SK-N-SH (cell line): ENCODE measurements around the gene ISL1. TPM values are rescaled to one million over a fixed set of nuclear protein-coding genes. Genes with fewer than 3 reads are reported as not detected.

Experiments used
- CTCF ChIA-PET: fragments of 300-600, 350-600 bp; formaldehyde crosslinking; extraction: SDS; loops from one replicate; lab custom pipeline; 2021; lab: Yijun Ruan, JAX
- POLR2A ChIA-PET: fragments of 350-600 bp; sonication (Branson Sonifier 250); formaldehyde crosslinking; extraction: SDS; loops from one replicate; lab custom pipeline; 2020; ENCODE audit warnings: antibody characterized with exemption, inconsistent platforms; lab: Yijun Ruan, JAX
- DNase-seq: peaks from one replicate; pipeline ENCODE4 v3.0.0; 2012
- H2AFZ ChIP-seq: fragments of 200-600 bp; sonication (generic); 2 replicates; pipeline ENCODE4 v1.8.1; 2016; ENCODE audit warnings: antibody characterized with exemption, mild to moderate bottlenecking, low read depth
- H3F3A ChIP-seq: fragments of 200-600 bp; sonication (generic); replicated peaks from 2 replicates; pipeline ENCODE3; 2016; ENCODE audit warnings: antibody characterized with exemption, mild to moderate bottlenecking; ENCODE audit not compliant: insufficient read depth
- H3K27ac ChIP-seq, 2 experiments: fragments of 200-500 bp in 1 of 2; fragments of 200-600 bp in 1 of 2; sonication (Bioruptor generic) in 1 of 2; sonication (generic), shearing (Covaris generic) in 1 of 2; 2 replicates each; pipeline versions ENCODE4 v1.5.1 to v1.6.1; 2014 to 2016; ENCODE audit warnings: low read depth in 2 of 2, inconsistent platforms in 1 of 2, low read length in 1 of 2, mild to moderate bottlenecking in 1 of 2, mixed read lengths in 1 of 2
- H3K27me3 ChIP-seq: fragments of 200-600 bp; sonication (generic), shearing (Covaris generic); 2 replicates; pipeline ENCODE4 v1.6.1; 2016; ENCODE audit warnings: mixed run types; ENCODE audit not compliant: insufficient read depth
- H3K36me3 ChIP-seq, 2 experiments: fragments of 200-500 bp in 1 of 2; fragments of 200-600 bp in 1 of 2; sonication (Bioruptor generic) in 1 of 2; sonication (generic) in 1 of 2; replicated peaks in 1 of 2; 2 replicates each; pipeline versions ENCODE3 to v1.5.1; 2014 to 2016; ENCODE audit warnings: low read length in 1 of 2, mild to moderate bottlenecking in 1 of 2; ENCODE audit not compliant: insufficient read depth in 2 of 2, control insufficient read depth in 1 of 2
- H3K4me1 ChIP-seq, 2 experiments: fragments of 200-500 bp in 1 of 2; fragments of 200-600 bp in 1 of 2; sonication (Bioruptor generic) in 1 of 2; sonication (generic), shearing (Covaris generic) in 1 of 2; 2 replicates each; pipeline versions ENCODE4 v1.5.1 to v1.6.1; 2014 to 2016; ENCODE audit warnings: low read depth in 1 of 2, low read length in 1 of 2, mixed run types in 1 of 2; ENCODE audit not compliant: insufficient read depth in 2 of 2, control insufficient read depth in 1 of 2
- H3K4me2 ChIP-seq: fragments of 200-600 bp; sonication (generic), shearing (Covaris generic); 2 replicates; pipeline ENCODE4 v1.6.1; 2017; ENCODE audit warnings: mixed run types
- H3K4me3 ChIP-seq, 2 experiments: fragments of 200-500 bp in 1 of 2; fragments of 200-600 bp in 1 of 2; sonication (Bioruptor generic) in 1 of 2; sonication (generic), shearing (Covaris generic) in 1 of 2; 2 replicates each; pipeline versions ENCODE4 v1.5.1 to v1.8.1; 2014 to 2016; ENCODE audit warnings: low read depth in 2 of 2, inconsistent platforms in 1 of 2, low read length in 1 of 2, mild to moderate bottlenecking in 1 of 2, mixed read lengths in 1 of 2, moderate library complexity in 1 of 2
- H3K79me2 ChIP-seq: fragments of 200-600 bp; sonication (generic); 2 replicates; pipeline ENCODE4 v1.8.1; 2017; ENCODE audit warnings: mild to moderate bottlenecking; ENCODE audit not compliant: insufficient read depth
- H3K9ac ChIP-seq: fragments of 200-600 bp; sonication (generic); 2 replicates; pipeline ENCODE4 v1.6.1; 2017; ENCODE audit warnings: mixed run types
- H3K9me2 ChIP-seq: fragments of 200-600 bp; sonication (generic); 2 replicates; pipeline ENCODE4 v1.6.1; 2017; ENCODE audit warnings: mixed run types
- H3K9me3 ChIP-seq: fragments of 200-600 bp; sonication (generic); 2 replicates; pipeline ENCODE4 v1.6.1; 2017; ENCODE audit warnings: mixed run types, mild to moderate bottlenecking, moderate library complexity
- H4K20me1 ChIP-seq: fragments of 200-600 bp; sonication (generic); 2 replicates; pipeline ENCODE4 v1.6.1; 2017; ENCODE audit warnings: mild to moderate bottlenecking, mixed run types; ENCODE audit not compliant: insufficient read depth
- CHD2 ChIP-seq: fragments of 150-350 bp; IDR thresholded peaks from 2 replicates; pipeline ENCODE4 v1.6.1; 2018; ENCODE audit warnings: low read length; ENCODE audit not compliant: partially characterized antibody
- FOXJ3 ChIP-seq: sonication (generic); formaldehyde crosslinking; IDR thresholded peaks from 2 replicates; pipeline ENCODE4 v1.5.1; 2020; ENCODE audit warnings: mild to moderate bottlenecking, missing genetic modification reagents
- GATA2 ChIP-seq: sonication (generic); formaldehyde crosslinking; IDR thresholded peaks from 2 replicates; pipeline ENCODE4 v1.5.0; 2020; ENCODE audit warnings: mild to moderate bottlenecking, missing genetic modification reagents
- JUND ChIP-seq: IDR thresholded peaks from 2 replicates; pipeline ENCODE4 v1.4.0; 2012
- MXI1 ChIP-seq: IDR thresholded peaks from 2 replicates; pipeline ENCODE4 v1.6.1; 2012; ENCODE audit warnings: mild to moderate bottlenecking, low read depth, low read length, improper control_type of control experiment
- RAD21 ChIP-seq: IDR thresholded peaks from 2 replicates; pipeline ENCODE4 v1.6.1; 2012; ENCODE audit warnings: mild to moderate bottlenecking, low read length
- RCOR1 ChIP-seq: fragments of 150-350 bp; IDR thresholded peaks from 2 replicates; pipeline ENCODE4 v1.6.1; 2017; ENCODE audit warnings: antibody characterized with exemption, low read length
- RXRA ChIP-seq: IDR thresholded peaks from 2 replicates; pipeline ENCODE4 v1.4.0; 2012; ENCODE audit warnings: low read depth, mild to moderate bottlenecking, borderline replicate concordance
- SIN3A ChIP-seq: IDR thresholded peaks from 2 replicates; pipeline ENCODE4 v1.6.1; 2012; ENCODE audit warnings: low read depth, mild to moderate bottlenecking, low read length, moderate library complexity, borderline replicate concordance
- TCF12 ChIP-seq: IDR thresholded peaks from 2 replicates; pipeline ENCODE4 v1.4.0; 2012
- TEAD4 ChIP-seq: IDR thresholded peaks from 2 replicates; pipeline ENCODE4 v1.4.0; 2012; ENCODE audit warnings: mild to moderate bottlenecking, borderline replicate concordance; ENCODE audit not compliant: insufficient read depth
- WGBS: methylation state at CpG from one replicate; pipeline ENCODE4 v1.1.6; 2017; ENCODE audit warnings: low lambda C conversion rate; 5-methylcytosine and 5-hydroxymethylcytosine counted together
- polyA plus RNA-seq, 3 experiments: library from polyadenylated mRNA; depleted of rRNA; stranded (reverse); fragments of >200 nt; gene quantifications; 2 replicates each; pipeline ENCODE4 v1.2.3, GENCODE V29; 2012
- TF ChIP-seq, protein P1 (sequence below): IDR thresholded peaks from 2 replicates; pipeline ENCODE4; 2012
- TF ChIP-seq, protein P2 (sequence below): IDR thresholded peaks from 2 replicates; pipeline ENCODE4 v1.4.0; 2012; ENCODE audit warnings: low read depth, borderline replicate concordance
- TF ChIP-seq, protein P3 (sequence below): IDR thresholded peaks from 2 replicates; pipeline ENCODE4 v1.4.0; 2012; ENCODE audit warnings: low read depth
- TF ChIP-seq, protein P4 (sequence below): IDR thresholded peaks from 2 replicates; pipeline ENCODE4 v1.4.0; 2012; ENCODE audit warnings: low read depth, borderline replicate concordance

The ISL1 gene
- polyA plus RNA-seq, 1 of the 3 experiments (the other 2 are of a cell fraction), result 15.2 TPM

DNA sequence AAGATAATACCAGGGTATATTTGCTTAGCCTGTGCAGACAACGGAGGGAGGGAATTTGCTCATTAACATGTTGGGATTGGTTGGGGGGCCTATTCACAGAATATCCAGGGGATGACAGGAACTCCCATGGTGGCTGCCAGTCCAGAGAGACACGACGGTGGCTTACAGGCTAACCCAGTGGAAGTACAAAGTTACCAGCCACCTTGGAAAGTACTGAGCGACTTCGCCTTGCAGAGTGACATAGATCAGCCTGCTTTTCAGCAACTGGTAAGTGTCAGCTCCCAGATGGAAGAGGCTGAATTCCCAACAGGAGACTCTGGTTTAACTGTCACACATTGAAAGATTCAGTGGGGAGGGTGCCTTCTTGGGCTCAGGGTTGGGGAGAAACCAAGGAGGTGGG, 7.9 kb downstream of the ISL1 start:
- Histone ChIP-seq H3K9ac (peak overlapping the region; percentile 63; the same call in 1 of the 2 replicates), H3K9me3 (no peaks in the 10 kb centered on the region), H3K4me3 (peak overlapping the region; percentile 63 to 83), H3K9me2 (no peaks in the 10 kb centered on the region), H3K79me2 (peaks cover 91% of the 10 kb centered on the region), H3K4me1 (peaks cover 9 to 33% of the 10 kb centered on the region in 2 experiments; a peak in 3 of 4 replicates), H3K27me3 (no peaks in the 10 kb centered on the region), H3F3A (peaks cover 16% of the 10 kb centered on the region), H4K20me1 (no peaks in the 10 kb centered on the region), H2AFZ (no peak overlapping the region), H3K27ac (peak overlapping the region; percentile 62 to 100), H3K4me2 (peak overlapping the region; percentile 85; the same call in 1 of the 2 replicates), H3K36me3 (peaks cover 16 to 66% of the 10 kb centered on the region in 2 experiments)
- ChIA-PET CTCF (interaction anchor here (1.0 to 1.8 kb wide), 4 partner anchors 10 to 596 kb away, joined by 3 to 4 read pairs (median 4); no protein-coding TSS in a partner anchor), POLR2A (interaction anchor here (0.7 to 7.0 kb wide), 11 partner anchors 8 to 605 kb away, joined by 3 to 48 read pairs (median 3); partner anchors contain the start of gene ISL1)
- no peak for DNase-seq
- TF ChIP-seq GATA2 (CRISPR knock-in tag) (0 out of 2 replicates have a peak, but pooled peaks have one; percentile 23), JUND (no peak), TCF12 (no peak), SIN3A (peak; percentile 28; the same call in 1 of the 2 replicates)
- 5% methylated on average over 4 of the region's 5 CpGs for WGBS

DNA sequence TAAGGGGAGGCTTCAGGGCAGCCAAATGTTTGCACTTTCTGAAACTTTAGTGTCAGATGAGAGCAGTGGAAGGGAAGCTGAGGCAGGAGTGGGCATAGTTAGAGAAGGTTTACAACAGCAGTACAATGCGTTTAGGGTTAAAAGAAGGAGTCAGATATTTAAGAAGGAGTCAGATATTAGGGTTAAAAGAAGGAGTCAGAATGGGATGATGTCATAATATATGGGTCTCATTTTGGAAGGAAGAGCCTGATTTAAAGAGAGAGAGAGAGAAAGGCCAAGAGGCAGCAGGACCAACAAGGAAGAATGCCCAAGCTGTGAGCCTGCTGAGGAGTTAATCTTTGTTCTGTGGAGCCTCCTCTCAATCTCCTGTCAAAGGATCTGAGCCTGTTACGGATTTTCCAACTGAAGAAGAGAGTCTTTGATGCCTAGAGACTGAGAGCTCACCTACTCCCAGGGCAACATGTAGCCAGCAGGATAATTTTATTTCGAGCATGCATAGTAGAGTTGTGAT, 9.5 kb downstream of the ISL1 start:
- H3K79me2 ChIP-seq, result peaks cover 76% of the 10 kb centered on the region
- CTCF ChIA-PET, result interaction anchor here (0.7 to 4.7 kb wide), 7 partner anchors 13 to 615 kb away, joined by 3 to 30 read pairs (median 3); no protein-coding TSS in a partner anchor
- WGBS, result 4% methylated on average over 3 of the region's 3 CpGs
- POLR2A ChIA-PET, result interaction anchor here (0.9 to 7.0 kb wide), 6 partner anchors 10 to 594 kb away, joined by 4 to 48 read pairs (median 4); partner anchors contain the start of gene ISL1
- H3K9me3 ChIP-seq, result no peaks in the 10 kb centered on the region
- H2AFZ ChIP-seq, result no peak overlapping the region
- TF ChIP-seq, protein P1, sequence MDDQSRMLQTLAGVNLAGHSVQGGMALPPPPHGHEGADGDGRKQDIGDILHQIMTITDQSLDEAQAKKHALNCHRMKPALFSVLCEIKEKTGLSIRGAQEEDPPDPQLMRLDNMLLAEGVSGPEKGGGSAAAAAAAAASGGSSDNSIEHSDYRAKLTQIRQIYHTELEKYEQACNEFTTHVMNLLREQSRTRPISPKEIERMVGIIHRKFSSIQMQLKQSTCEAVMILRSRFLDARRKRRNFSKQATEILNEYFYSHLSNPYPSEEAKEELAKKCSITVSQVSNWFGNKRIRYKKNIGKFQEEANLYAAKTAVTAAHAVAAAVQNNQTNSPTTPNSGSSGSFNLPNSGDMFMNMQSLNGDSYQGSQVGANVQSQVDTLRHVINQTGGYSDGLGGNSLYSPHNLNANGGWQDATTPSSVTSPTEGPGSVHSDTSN, result peak; percentile 20; the same call in 1 of the 2 replicates
- 0 out of 2 replicates have a peak, but pooled peaks have one; percentile 1 for TF ChIP-seq JUND
- no peak for TF ChIP-seq CHD2
- no peak for TF ChIP-seq RXRA
- no peak for TF ChIP-seq GATA2 (CRISPR knock-in tag)
- H3K27ac ChIP-seq, result peak overlapping the region; percentile 25 to 100
- H3K9me2 ChIP-seq, result no peaks in the 10 kb centered on the region
- no peak overlapping the region for H3K9ac ChIP-seq
- H4K20me1 ChIP-seq, result no peaks in the 10 kb centered on the region
- peaks cover 20% of the 10 kb centered on the region for H3F3A ChIP-seq
- DNase-seq, result no peak
- H3K4me2 ChIP-seq, result peak overlapping the region; percentile 21; the same call in 1 of the 2 replicates
- H3K27me3 ChIP-seq, result no peaks in the 10 kb centered on the region
- H3K4me3 ChIP-seq, result peak overlapping the region in 1 of 2 experiments; percentile 83; a peak in 2 of 4 replicates
- H3K4me1 ChIP-seq, result peaks cover 9 to 46% of the 10 kb centered on the region in 2 experiments; a peak in 3 of 4 replicates
- peaks cover 16 to 58% of the 10 kb centered on the region in 2 experiments for H3K36me3 ChIP-seq

DNA sequence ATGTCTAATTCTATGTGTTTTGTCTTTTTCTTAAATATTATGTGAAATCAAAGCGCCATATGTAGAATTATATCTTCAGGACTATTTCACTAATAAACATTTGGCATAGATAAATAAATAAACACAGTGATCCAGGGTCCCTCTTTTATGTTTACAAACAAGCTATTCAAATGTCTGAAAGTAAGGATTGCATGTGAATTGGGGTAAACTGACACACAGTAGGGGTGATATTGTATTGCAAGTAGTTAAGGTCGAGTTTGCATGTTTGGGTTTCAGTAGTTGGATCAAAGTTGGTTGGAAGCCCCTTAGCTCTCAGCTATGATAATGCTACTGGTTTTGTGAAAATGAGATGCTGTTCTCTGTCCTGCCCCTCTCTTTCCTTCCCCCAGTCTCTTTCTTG, 11.4 kb downstream of the ISL1 start:
- Histone ChIP-seq H3K9ac (no peak overlapping the region), H3K9me3 (no peaks in the 10 kb centered on the region), H3K4me2 (no peak overlapping the region), H3F3A (peaks cover 23% of the 10 kb centered on the region), H3K79me2 (peaks cover 66% of the 10 kb centered on the region), H3K4me1 (peaks cover 6 to 62% of the 10 kb centered on the region in 2 experiments; a peak in 3 of 4 replicates), H3K27ac (peak overlapping the region; percentile 85 to 100; a peak in 3 of 4 replicates), H3K9me2 (no peaks in the 10 kb centered on the region), H4K20me1 (no peaks in the 10 kb centered on the region), H3K27me3 (no peaks in the 10 kb centered on the region), H3K36me3 (peaks cover 16 to 47% of the 10 kb centered on the region in 2 experiments), H2AFZ (no peak overlapping the region), H3K4me3 (no peak overlapping the region; a peak in 1 of 4 replicates)
- 42% methylated on average over 2 of the region's 2 CpGs for WGBS
- ChIA-PET POLR2A (interaction anchor here (0.7 to 7.0 kb wide), 5 partner anchors 10 to 601 kb away, joined by 3 to 48 read pairs (median 5); partner anchors contain the start of gene ISL1), CTCF (interaction anchor here (0.9 to 4.7 kb wide), 6 partner anchors 11 to 1166 kb away, joined by 3 to 30 read pairs (median 4); no protein-coding TSS in a partner anchor)
- no peak for DNase-seq
- TF ChIP-seq RXRA (no peak), RAD21 (no peak), MXI1 (no peak), FOXJ3 (CRISPR knock-in tag) (no peak), TCF12 (no peak), TEAD4 (no peak), RCOR1 (no peak)
- TF ChIP-seq, protein P2, sequence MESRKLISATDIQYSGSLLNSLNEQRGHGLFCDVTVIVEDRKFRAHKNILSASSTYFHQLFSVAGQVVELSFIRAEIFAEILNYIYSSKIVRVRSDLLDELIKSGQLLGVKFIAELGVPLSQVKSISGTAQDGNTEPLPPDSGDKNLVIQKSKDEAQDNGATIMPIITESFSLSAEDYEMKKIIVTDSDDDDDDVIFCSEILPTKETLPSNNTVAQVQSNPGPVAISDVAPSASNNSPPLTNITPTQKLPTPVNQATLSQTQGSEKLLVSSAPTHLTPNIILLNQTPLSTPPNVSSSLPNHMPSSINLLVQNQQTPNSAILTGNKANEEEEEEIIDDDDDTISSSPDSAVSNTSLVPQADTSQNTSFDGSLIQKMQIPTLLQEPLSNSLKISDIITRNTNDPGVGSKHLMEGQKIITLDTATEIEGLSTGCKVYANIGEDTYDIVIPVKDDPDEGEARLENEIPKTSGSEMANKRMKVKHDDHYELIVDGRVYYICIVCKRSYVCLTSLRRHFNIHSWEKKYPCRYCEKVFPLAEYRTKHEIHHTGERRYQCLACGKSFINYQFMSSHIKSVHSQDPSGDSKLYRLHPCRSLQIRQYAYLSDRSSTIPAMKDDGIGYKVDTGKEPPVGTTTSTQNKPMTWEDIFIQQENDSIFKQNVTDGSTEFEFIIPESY, result no peak
- TF ChIP-seq, protein P3, sequence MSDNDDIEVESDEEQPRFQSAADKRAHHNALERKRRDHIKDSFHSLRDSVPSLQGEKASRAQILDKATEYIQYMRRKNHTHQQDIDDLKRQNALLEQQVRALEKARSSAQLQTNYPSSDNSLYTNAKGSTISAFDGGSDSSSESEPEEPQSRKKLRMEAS, result no peak
- TF ChIP-seq, protein P4, sequence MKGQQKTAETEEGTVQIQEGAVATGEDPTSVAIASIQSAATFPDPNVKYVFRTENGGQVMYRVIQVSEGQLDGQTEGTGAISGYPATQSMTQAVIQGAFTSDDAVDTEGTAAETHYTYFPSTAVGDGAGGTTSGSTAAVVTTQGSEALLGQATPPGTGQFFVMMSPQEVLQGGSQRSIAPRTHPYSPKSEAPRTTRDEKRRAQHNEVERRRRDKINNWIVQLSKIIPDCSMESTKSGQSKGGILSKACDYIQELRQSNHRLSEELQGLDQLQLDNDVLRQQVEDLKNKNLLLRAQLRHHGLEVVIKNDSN, result no peak
